Neural cell (in vitro differentiated cells): Measurements from ENCODE around the gene AMZ2.

ENCODE experiments used
- EP300 ChIP-seq: fragments of 450-650 bp; conservative IDR thresholded peaks from 2 replicates; pipeline ENCODE4 v1.6.1; 2014; ENCODE audit warnings: antibody characterized with exemption, mild to moderate bottlenecking, moderate library complexity; ENCODE audit not compliant: poor library complexity, severe bottlenecking
- EZH2 ChIP-seq: fragments of 200-600, 300-800 bp; shearing (Covaris generic), sonication (generic); IDR thresholded peaks from 2 replicates; pipeline ENCODE4 v1.6.1; 2014; ENCODE audit warnings: antibody characterized with exemption, low read length, borderline replicate concordance, mild to moderate bottlenecking; ENCODE audit not compliant: insufficient read depth, poor library complexity, severe bottlenecking
- POLR2AphosphoS5 ChIP-seq: IDR thresholded peaks from 2 replicates; pipeline ENCODE4 v1.6.1; 2012
- RAD21 ChIP-seq: fragments of 450-650 bp; conservative IDR thresholded peaks from 2 replicates; pipeline ENCODE4 v1.6.1; 2014; ENCODE audit warnings: antibody characterized with exemption, mild to moderate bottlenecking, moderate library complexity
- TF ChIP-seq, protein P1 (sequence below): fragments of 450-650 bp; IDR thresholded peaks from 2 replicates; pipeline ENCODE4 v1.5.1; 2014; ENCODE audit warnings: antibody characterized with exemption, mild to moderate bottlenecking, moderate library complexity; ENCODE audit not compliant: poor library complexity, severe bottlenecking

GRCh38 chr17:68228817-68229570 is 18.8 kb upstream of the AMZ2 start:
- TF ChIP-seq, protein P1, sequence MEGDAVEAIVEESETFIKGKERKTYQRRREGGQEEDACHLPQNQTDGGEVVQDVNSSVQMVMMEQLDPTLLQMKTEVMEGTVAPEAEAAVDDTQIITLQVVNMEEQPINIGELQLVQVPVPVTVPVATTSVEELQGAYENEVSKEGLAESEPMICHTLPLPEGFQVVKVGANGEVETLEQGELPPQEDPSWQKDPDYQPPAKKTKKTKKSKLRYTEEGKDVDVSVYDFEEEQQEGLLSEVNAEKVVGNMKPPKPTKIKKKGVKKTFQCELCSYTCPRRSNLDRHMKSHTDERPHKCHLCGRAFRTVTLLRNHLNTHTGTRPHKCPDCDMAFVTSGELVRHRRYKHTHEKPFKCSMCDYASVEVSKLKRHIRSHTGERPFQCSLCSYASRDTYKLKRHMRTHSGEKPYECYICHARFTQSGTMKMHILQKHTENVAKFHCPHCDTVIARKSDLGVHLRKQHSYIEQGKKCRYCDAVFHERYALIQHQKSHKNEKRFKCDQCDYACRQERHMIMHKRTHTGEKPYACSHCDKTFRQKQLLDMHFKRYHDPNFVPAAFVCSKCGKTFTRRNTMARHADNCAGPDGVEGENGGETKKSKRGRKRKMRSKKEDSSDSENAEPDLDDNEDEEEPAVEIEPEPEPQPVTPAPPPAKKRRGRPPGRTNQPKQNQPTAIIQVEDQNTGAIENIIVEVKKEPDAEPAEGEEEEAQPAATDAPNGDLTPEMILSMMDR = no peak
- TF ChIP-seq RAD21 (no peak), POLR2AphosphoS5 (no peak), EZH2 (no peak), EP300 (no peak)
